Liver (tissue), 3 donors: Measurements from ENCODE around the gene ZFAND3.

Experiments
- ATF3 ChIP-seq: IDR thresholded peaks from 2 replicates; pipeline ENCODE4 v1.6.1; 2016; ENCODE audit warnings: antibody characterized with exemption
- CTCF ChIP-seq: fragments of 150-350 bp; IDR thresholded peaks from 2 replicates; pipeline ENCODE4 v1.5.1; 2017; ENCODE audit warnings: improper control_type of control experiment, low read depth, low read length; ENCODE audit not compliant: missing input control
- EGR1 ChIP-seq, 2 donors: IDR thresholded peaks; 2 replicates each; pipeline ENCODE4 v1.6.1; 2016 to 2018; ENCODE audit warnings: antibody characterized with exemption in 2 of 2, low read depth in 2 of 2
- FOXA1 ChIP-seq: IDR thresholded peaks from 2 replicates; pipeline ENCODE4 v1.6.1; 2016; ENCODE audit warnings: antibody characterized with exemption
- GABPA ChIP-seq, 2 donors: IDR thresholded peaks in 1 of 2; conservative IDR thresholded peaks in 1 of 2; 2 replicates each; pipeline ENCODE4 v1.6.1; 2016; ENCODE audit warnings: antibody characterized with exemption in 2 of 2, mild to moderate bottlenecking in 1 of 2, moderate library complexity in 1 of 2
- HNF4G ChIP-seq: IDR thresholded peaks from 2 replicates; pipeline ENCODE4 v1.6.1; 2016; ENCODE audit warnings: antibody characterized with exemption
- JUND ChIP-seq, 2 donors: IDR thresholded peaks; 2 replicates each; pipeline ENCODE4 v1.6.1; 2016; ENCODE audit warnings: antibody characterized with exemption in 2 of 2
- MAX ChIP-seq: IDR thresholded peaks from 2 replicates; pipeline ENCODE4 v1.6.1; 2016; ENCODE audit warnings: antibody characterized with exemption
- RAD21 ChIP-seq, 2 donors: IDR thresholded peaks; 2 replicates each; pipeline ENCODE4 v1.6.1; 2016; ENCODE audit warnings: antibody characterized with exemption in 2 of 2, mild to moderate bottlenecking in 2 of 2
- RXRA ChIP-seq, 2 donors: IDR thresholded peaks; 2 replicates each; pipeline ENCODE4 v1.6.1; 2017 to 2018; ENCODE audit warnings: antibody characterized with exemption in 2 of 2, mild to moderate bottlenecking in 1 of 2
- SP1 ChIP-seq: IDR thresholded peaks from 2 replicates; pipeline ENCODE4 v1.6.1; 2018; ENCODE audit warnings: antibody characterized with exemption, mild to moderate bottlenecking
- TAF1 ChIP-seq: conservative IDR thresholded peaks from 2 replicates; pipeline ENCODE4 v1.6.1; 2016; ENCODE audit warnings: antibody characterized with exemption, mild to moderate bottlenecking
- YY1 ChIP-seq: IDR thresholded peaks from 2 replicates; pipeline ENCODE4 v1.6.1; 2016; ENCODE audit warnings: antibody characterized with exemption, mild to moderate bottlenecking
- ZBTB33 ChIP-seq: IDR thresholded peaks from 2 replicates; pipeline ENCODE4 v1.6.1; 2016; ENCODE audit warnings: antibody characterized with exemption
- donor health status: healthy.
- donor health status: healthy.

GRCh38 chr6:37865504-37865903, 46.0 kb downstream of the ZFAND3 start:
- TF ChIP-seq CTCF (no peak), TAF1 (no peak), JUND (IDR thresholded peaks at IDR 0.05) (no peak), SP1 (no peak), HNF4G (no peak), GABPA (IDR thresholded peaks at IDR 0.05 in 1 of 2, conservative IDR thresholded peaks at IDR 0.05 in 1 of 2) (no peak), ZBTB33 (no peak), FOXA1 (no peak), MAX (no peak), RAD21 (IDR thresholded peaks at IDR 0.05) (no peak), ATF3 (no peak), YY1 (no peak), RXRA (IDR thresholded peaks at IDR 0.05) (no peak), EGR1 (IDR thresholded peaks at IDR 0.05; ENCODE audit: low read depth in 2 of 2) (no peak)
